Right renal cortex interstitium (tissue), 3 donors: Measurements from ENCODE around the gene APC. TPM values are rescaled to one million over a fixed set of nuclear protein-coding genes. Genes with fewer than 3 reads are reported as not detected.
"Not testable (repeated sequence)": the region's sequence is repeated elsewhere in the genome, so short reads cannot be mapped to it uniquely, and the experiment has no call there.

Source experiments
- DNase-seq, 3 donors: peaks; one replicate each; pipeline ENCODE4 v3.0.0-alpha.2; 2013; ENCODE audit warnings: low read depth in 3 of 3, low spot score in 2 of 3
- polyA plus RNA-seq, 3 donors: library from polyadenylated mRNA; unstranded; fragments of 120-200 nt; gene quantifications; one replicate each; pipeline ENCODE4 v1.2.1, GENCODE V29; 2013; ENCODE audit not compliant: insufficient read length in 3 of 3

The APC gene
- polyA plus RNA-seq, 3 donors, result 30.4 to 35.0 (median 33.0) TPM

DNA sequence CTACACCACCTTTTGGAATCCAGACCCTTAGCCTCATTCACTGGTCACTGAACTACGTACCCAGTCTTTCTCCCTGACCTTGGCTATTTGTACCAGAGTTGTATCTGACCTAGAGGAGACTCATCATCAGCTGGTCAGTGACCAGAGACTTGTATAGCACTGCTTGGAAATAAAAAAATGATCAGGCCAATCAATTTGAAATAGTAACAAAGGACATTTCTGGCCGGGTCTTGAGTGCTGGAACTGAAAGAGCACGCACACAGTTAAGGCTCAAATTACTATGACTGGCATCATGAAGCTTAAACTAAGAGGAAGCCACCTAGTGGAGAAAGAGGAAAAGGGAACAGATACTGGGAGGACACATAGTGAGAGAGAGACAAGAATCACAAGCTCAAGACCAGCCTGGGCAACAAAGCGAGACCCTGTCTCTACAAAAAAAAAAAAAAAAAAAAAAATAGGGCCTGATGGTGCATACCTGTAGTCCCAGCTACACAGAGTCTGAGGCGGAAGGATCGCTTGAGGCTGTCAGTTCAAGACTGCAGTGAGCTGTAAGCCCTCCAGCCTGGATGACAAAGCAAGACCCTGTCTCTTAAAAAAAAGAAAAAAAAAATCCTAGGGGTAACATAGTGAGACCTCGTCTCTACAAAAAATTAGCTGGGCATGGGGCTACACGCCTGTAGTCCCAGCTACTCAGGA, 110.6 kb downstream of the APC start:
- peak; percentile 31 to 43 (median 41) for DNase-seq

GRCh38 chr5:112849912-112850311, 112.2 kb downstream of the APC start:
- DNase-seq, result no peak

- no peak for DNase-seq
Observed at GRCh38 chr5:112854651-112855050, 117.0 kb downstream of the APC start.

DNA sequence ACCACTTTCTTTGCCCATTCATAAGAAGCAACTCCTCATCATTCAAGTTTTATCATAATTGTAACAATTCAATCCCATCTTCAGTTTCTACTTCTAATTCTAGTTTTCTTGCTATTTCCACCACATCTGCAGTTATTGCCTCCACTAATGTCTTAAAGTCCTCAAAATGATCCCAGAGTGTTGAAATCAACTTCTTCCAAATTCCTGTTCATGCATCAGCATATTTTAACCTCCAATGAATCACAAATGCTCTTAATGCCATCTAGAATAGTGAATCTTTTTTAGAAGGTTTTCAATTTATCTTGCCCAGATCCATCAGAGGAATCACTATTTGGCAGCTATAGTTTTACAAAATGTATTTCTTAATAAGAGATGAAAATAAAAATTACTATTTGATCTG, 120.2 kb downstream of the APC start:
- no peak for DNase-seq

DNA sequence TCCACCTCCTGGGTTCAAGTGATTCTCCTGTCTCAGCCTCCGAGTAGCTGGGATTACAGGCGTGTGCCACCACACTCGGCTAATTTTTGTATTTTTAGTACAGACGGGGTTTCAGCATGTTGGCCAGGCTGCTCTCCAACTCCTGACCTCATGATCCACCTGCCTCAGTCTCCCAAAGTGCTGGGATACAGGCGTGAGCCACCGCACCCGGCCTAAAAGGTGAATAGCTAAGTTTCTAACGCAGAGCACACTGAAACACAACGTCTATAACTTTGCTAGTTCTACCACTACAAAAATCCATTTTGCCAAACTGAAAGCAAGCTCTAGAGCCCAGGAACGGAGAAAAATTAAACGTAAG, 122.9 kb downstream of the APC start:
- not testable (repeated sequence) for DNase-seq

- peak; percentile 89 to 95 (median 95) for DNase-seq
Observed at GRCh38 chr5:112860929-112861637, 123.4 kb downstream of the APC start, which contains the start of gene SRP19. TSS of gene SRP19 (plus strand) at chr5:112861287. CDS start at chr5:112861377, 90 bp downstream.

DNA sequence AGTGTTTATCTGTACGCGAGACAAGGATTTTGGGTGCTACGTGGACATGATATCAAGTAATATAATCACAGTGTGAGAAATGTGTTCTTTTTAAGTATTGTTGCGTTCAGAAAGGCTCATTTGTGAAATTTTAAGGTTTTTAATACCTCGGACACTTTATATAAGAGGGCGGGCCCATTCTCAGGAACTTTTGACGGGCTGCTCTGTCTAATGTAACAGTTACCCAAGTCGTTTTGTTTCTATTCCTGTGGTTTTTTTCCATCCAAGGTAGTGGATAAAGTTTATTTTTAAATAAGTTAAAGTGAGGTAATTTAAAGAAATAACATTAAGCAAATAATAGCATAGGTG, 123.9 kb downstream of the APC start:
- DNase-seq, result no peak

DNA sequence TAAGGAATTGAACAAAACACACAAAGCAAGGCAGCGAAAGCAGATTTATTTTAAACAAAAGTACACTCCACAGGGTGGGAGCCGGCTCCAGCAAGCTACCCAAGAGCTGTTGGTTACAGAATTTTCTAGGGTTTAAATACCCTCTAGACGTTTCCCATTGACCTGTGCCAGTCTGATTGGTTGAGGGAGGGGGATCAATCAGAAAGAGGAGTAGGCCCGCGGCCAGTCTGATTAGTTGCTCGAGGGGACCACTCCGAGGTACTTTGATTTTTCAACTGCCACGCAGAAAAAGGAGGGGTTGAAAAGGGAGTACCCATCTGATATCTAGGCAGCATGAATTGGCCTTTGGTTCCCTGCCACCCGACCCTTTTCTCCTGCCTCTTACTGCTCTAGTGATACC, 124.4 kb downstream of the APC start:
- DNase-seq, result no peak

DNA sequence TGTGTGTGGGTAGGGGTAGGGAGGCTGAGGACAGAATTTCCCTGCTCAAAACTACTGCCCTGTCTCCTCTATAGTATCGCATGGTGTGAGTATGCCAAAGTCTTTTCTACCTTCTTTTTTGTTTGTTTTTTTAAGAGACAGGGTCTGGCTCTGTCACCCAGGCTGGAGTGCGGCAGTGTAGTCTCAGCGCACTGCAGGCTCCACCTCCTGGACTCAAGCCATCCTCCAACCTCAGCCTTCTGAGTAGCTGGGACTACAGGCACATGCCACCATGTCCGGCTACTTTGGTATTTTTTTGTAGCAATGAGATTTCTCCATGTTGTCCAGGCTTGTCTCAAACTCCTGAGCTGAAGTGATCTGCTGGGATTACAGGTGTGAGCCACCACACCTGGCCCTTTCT, 125.9 kb downstream of the APC start:
- DNase-seq, result no peak

- no peak for DNase-seq
Observed at GRCh38 chr5:112865128-112865527, 127.4 kb downstream of the APC start.

DNA sequence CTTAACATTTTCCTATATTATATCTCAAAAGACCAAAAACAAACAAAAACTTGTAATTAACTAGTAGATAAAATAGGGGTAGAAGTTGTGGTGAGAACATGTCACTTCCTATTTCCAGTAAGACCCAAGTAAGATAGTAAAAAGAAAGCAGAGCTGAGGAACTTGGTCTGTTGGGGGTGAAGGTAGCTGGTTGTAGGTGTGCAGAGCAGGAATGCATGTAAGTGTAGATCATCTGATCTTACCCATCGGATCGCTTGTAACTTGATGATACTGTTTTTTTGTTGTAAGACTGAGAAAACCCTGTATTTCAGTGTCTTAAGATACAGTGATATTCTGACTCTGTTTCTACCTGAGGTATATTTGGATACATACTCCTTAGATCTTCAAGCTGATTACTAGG, 129.1 kb downstream of the APC start:
- DNase-seq, result no peak

- no peak for DNase-seq
Observed at GRCh38 chr5:112867411-112867810, 129.7 kb downstream of the APC start.

GRCh38 chr5:112869948-112870347, 132.3 kb downstream of the APC start:
- DNase-seq, result no peak

GRCh38 chr5:112870966-112871365, 133.3 kb downstream of the APC start:
- no peak for DNase-seq

DNA sequence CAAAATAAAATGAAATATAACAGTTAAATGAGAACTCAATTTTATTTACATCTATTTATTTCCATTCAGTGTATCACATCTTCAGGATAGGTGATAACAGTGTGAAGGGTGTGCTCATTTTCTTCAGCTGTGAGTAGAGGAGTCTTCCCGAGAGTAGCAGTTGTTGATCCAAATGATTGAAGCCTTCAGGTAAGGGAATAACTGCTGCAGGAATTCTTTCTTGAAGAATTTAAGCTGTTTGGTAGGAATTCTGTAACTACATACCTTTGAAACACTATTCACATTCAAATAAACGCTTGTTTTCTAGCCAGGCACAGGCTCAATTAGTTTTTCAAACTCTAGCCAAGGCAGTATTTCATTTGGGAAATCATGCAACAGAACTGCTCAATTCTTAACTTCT, 138.7 kb downstream of the APC start:
- DNase-seq, result no peak

DNA sequence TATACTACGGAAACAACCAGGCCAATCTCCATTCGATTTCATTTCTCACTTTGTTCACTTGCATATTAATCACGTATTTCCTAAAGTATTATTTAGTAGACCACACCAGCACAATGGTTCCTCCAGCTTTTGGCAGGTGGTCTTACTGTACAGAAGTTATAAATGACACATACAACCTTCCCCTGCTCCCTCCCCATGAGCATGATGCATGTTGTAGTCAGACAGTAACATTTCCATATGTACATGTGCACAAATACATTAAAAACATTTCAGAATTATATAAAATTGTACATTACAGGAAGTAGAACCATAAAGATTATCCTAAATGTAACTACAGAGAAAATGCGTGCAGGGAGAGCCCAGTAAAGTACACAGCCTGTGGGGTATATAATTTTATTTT, 140.4 kb downstream of the APC start:
- no peak for DNase-seq

DNA sequence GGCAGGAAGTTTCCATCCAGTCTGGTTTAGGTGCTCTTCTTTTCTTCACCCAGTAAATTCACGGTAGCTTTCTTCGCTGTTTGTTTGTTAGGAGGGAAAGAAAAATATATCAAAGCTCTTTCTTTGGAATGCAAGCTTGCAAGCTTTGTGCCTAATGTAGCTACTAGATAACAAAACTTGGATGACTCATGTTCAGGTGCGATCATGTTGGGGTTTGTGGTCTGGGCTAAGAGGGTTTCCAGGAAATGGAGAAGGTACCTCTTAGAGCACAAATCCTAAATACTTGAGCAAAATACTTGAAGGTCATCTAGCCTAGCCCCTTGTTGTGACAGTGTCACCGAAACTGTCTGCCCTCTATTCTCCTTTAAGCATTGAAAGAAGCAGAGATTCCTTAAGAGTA, 141.1 kb downstream of the APC start:
- no peak for DNase-seq

GRCh38 chr5:112880219-112880964, 142.7 kb downstream of the APC start:
- DNase-seq, result no peak

- DNase-seq, result no peak
Observed at GRCh38 chr5:112883192-112883591, 145.5 kb downstream of the APC start.

- no peak for DNase-seq
Observed at GRCh38 chr5:112885001-112885400, 147.3 kb downstream of the APC start.

DNA sequence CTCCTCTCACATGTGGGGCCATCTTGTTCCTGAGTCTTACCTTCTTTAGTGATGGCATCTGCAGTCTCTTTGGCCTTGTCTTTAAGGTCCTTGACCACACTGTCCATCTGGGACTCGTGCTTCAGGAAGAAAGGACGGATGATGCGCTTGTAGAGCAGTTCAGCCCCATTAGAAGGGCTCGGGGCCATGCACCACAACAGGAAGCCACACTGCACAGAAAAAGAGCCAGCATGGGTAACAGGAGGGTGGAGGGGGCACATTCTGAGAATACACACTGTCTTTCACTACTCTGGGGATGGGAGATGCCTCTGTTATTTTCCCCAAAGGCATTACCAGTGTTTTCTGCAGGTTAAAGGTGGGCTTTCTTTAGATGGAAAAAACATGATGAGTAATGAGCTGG, 149.3 kb downstream of the APC start:
- DNase-seq, result no peak

GRCh38 chr5:112892066-112892465, 154.4 kb downstream of the APC start:
- DNase-seq, result not testable (repeated sequence)
